KBM-7 (cell line): ENCODE results near the gene CLDN19.
A peak's percentile ranks its signal among the peaks of the same experiment; 100 is the strongest.
"Not testable (repeated sequence)": the region's sequence is repeated elsewhere in the genome, so short reads cannot be mapped to it uniquely, and the experiment has no call there.

Source experiments
- DNase-seq: peaks from one replicate; pipeline ENCODE4 v3.0.0-alpha.2; 2015
- in situ Hi-C: fragments of 300-500 bp; cut with MboI; formaldehyde crosslinking; loops from 2 replicates; pipeline ENCODE4 v1.14.3; 2020; ENCODE audit warnings: low sequenced_read_pairs, low pct_unique_long_range_greater_than_20kb, mixed read lengths

Gene CLDN19

DNA sequence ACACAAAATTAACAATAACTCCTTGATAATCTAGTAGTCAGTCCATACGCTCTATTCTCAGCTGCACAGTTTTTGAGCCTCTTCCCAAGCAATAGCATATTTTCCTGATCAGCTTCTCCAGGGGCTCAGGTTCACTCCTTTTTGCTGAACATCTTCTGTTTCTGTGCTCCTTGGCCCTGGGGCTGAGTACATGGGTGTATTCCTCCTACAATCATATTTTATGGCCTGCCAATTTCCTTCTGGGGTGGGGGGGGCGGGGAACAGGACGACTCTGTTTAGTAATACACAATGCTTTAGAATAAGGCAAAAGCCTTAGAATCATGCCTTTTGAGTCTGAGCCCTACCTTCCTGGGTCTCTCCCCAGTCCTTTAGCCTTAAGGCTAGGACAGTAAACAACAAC is 8.5 kb downstream of the CLDN19 start:
- in situ Hi-C loops = loop anchor here (25.0 kb wide), 1 partner anchor 394 kb away; the partner anchor contains the start of gene FOXJ3
- DNase-seq = no peak

DNA sequence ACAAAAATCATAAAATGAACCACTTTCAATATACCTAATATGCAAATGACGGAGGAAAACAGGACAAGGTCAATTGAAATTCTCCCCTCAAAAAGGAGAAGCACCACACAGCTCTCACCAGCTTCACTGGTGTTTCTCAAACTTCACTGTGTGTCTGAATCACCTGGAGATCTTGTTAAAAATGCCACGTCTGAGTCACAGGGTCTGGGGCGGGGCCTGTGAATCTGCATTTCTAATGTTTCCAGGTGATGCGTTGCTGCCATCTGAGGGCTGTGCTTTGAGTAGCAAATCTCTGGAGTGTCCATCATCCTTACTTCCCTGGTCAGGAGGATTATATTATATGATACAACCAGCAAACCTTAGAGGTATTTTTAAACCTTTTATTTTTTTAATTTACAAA is 9.0 kb downstream of the CLDN19 start:
- in situ Hi-C loops = loop anchor here (25.0 kb wide), 1 partner anchor 394 kb away; the partner anchor contains the start of gene FOXJ3
- DNase-seq = peak; percentile 21

DNA sequence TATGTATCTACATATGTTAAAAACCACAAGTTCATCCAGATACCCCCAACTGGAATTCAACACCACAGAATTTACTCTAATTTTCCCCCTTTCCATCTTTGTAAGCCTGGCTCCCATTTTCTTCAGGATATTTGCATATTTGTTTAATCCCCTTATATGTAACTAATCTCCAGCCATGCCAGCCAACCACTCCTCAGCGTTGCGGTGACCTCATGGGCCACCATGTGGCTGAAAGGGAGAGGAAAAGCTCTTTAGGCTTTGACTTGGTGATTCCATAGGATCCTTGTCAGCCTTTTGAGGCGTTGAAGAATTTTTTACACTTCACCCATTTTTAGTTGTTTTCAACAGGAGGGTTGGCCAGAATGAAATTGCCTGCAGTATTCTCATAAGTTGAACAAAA is 10.0 kb downstream of the CLDN19 start:
- DNase-seq = no peak
- in situ Hi-C loops = loop anchor here (25.0 kb wide), 1 partner anchor 393 kb away; the partner anchor contains the start of gene FOXJ3

DNA sequence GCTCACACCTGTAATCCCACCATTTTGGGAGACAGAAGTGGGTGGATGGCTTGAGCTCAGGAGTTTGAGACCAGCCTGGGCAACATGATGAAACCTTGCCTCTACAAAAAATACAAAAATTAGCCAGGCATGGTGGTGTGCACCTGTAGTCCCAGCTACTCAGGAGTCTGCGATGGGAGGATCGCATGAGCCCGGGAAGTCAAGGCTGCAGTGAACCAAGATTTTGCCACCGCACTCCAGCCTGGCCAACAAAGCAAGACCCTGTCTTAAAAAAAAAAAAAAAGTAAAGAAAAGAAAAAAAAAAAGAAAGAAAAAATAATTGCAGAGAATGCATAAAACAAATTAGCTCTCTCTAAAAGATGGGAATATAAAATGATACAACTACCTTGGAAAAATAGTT is 14.2 kb downstream of the CLDN19 start:
- in situ Hi-C loops = loop anchor here (25.0 kb wide), 1 partner anchor 389 kb away; the partner anchor contains the start of gene FOXJ3

DNA sequence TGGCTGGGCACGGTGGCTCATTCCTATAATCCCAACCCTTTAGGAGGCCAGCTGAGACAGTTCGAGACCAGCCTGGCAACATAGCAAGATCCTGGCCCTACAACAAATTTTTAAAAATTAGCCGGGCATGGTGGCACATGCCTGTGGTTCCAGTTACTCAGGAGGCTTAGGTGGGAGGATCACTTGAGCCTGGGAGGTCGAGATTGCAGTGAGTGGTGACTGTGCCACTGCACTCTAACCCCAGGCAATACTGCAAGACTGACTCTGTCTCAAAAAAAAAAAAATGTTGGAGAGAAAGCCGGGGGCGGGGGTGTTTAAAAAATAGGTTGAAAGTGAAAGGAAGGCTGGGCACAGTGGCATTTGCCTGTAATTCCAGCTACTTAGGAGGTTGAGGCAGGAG is 16.5 kb downstream of the CLDN19 start:
- in situ Hi-C loops = no loop called here
- DNase-seq = no peak

More for the DNA sequence above, 14.2 kb downstream of the CLDN19 start:
- not testable (repeated sequence) for DNase-seq

DNA sequence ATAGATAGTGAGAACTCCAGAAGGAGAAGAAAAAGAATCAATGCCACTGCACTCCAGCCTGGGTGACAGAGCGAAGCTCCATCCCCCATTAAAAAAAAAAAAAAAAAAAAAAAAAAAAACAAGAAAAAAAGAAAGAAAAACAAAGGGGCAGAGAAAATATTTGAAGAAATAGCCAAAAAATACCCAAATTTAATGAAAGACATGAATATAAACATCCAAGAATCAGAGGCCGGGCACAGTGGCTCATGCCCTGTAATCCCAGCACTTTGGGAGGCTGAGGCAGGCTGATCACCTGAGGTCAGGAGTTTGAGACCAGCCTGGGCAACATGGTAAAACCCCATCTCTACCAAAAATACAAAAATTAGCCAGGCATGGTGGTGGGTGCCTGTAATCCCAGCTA is 17.6 kb downstream of the CLDN19 start:
- in situ Hi-C loops = not testable (repeated sequence)

DNA sequence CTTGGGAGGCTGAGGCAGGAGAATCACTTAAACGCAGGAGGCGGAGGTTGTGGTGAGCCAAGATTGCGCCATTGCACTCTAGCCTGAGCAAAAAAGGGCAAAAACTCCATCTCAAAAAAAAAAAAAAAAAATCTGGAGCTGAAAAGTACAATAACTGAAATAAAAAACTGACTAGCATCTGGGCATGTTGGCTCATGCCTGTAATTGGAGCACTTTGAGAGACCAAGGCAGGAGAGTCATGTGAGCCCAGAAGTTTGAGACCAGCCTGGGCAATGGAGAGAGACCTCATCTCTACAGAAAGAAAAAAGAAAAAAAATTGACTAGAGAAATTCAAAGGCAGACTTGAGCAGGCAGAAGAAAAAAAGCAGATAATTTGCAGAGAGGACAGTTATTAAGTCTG is 18.1 kb downstream of the CLDN19 start:
- in situ Hi-C loops = no loop called here
- DNase-seq = peak; percentile 28

More for the DNA sequence above, 17.6 kb downstream of the CLDN19 start:
- not testable (repeated sequence) for DNase-seq

DNA sequence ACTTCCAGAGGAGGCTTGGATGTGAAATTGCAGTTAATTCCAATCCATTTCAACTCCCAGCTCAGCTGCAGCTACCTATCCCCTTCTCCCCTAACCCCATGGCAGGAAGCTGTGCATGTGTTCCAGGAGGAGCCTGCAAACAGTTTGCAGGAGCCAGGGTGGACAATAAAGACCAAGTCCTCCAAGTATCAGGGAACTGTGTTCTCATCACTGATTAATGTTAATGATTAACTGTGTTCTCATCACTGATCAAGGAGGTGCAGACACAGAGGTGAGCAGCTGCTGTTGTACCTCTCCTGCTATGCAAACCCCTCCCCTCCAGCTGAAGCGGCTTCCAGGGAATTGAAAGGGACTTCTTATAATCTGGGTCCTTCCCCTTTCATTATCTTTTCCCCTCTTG is 19.2 kb downstream of the CLDN19 start:
- no peak for DNase-seq

DNA sequence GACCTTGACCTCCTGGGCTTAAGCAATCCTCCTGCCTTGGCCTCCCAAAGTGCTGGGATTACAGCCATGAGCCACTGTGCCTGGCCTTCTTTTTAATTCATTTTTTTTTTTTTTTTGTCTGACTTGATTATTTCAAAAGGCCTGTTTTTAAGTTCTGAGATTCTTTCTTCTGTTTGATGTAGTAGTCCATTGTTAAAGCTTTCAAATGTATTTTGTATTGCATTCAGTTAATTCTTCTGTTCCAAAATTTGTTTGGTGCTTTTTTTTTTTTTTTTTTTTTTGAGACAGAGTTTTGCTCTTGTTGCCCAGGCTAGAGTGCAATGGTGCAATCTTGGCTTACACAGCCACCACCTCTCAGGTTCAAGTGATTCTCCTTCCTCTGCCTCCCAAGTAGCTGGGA is 25.6 kb downstream of the CLDN19 start:
- in situ Hi-C loops, DNase-seq: not testable (repeated sequence)

More for the DNA sequence above, 19.2 kb downstream of the CLDN19 start:
- in situ Hi-C loops = no loop called here

DNA sequence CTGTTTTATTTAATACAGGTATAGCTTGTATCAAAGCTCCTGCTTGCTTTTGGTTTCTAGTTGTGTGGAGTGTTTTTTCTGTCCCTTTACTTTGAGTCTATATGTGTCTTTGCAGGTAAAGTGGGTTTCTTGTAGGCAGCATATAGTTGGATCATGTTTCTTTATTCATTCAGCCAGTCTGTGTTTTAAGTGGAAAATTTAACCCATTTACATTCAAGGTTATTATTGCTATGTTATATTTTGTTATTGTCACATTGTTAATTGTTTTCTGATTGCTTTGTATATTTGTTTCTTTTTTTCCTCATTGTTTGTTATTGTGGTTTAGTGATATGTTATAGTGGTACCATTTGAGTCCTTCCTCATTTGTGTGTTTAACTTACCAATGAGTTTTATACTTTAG is 26.7 kb downstream of the CLDN19 start:
- in situ Hi-C loops = no loop called here
- no peak for DNase-seq

DNA sequence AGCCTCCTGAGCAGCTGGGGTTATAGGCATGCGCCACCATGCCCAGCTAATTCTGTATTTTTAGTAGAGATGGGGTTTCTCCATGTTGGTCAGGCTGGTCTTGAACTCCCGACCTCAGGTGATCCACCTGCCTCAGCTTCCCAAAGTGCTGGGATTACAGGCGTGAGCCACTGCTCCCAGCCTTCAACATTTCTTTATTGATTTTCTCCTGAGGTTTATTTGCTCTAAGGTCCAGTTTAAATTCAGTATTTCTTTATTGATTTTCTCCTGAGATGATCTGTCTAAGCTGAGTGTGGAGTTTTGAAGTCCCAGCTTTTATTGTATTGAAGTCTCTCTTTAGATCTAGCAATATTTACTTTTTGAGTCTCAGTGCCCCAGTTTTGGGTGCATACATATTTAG is 27.2 kb downstream of the CLDN19 start:
- DNase-seq, in situ Hi-C loops: not testable (repeated sequence)

DNA sequence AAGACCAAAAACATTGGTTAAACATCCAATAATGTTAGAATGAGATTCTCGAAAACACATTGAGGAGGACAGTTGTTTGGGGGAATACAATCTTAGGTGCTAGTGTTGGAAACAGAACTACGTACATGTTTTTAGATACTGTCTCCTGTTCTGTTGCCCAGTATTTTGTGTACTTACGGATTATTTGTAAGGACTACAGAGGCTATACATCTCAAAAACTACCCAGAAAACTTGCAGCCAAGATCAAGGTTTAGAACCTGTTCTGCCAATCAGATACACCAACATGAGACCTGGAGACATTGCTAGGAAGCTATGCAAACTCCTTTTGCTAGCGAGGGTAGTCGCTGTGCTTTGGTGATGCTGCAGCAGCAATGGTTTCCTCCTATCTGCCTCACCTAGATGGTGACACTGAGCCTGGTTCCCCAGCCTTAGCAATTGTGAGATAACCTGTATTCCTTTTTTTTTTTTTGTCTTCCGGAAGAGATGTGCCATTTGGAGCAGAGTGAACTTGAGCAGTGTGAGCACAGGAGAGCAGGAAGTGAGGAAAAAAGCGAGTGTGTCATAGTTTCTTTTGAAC is 36.1 kb downstream of the CLDN19 start:
- DNase-seq = no peak
- in situ Hi-C loops = no loop called here

DNA sequence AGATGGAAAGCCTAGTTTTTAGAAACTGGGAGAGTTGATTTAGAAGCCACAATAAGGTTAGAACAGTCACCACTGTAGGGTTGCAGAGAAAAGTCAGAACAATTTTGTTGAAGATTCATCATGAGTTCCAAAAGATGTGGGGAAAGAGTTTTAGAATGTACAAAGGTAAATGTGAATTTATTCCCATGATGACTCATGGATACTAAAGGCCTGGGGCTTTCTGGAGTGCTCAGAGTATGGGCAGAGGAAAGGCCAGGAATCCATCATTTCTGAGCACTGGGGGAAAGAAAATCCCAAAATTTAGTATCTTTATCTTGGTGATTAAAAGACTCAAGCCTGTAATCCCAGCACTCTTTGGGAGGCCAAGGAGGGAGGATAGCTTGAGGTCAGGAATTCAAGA is 40.0 kb downstream of the CLDN19 start:
- DNase-seq = no peak
- in situ Hi-C loops = no loop called here

DNA sequence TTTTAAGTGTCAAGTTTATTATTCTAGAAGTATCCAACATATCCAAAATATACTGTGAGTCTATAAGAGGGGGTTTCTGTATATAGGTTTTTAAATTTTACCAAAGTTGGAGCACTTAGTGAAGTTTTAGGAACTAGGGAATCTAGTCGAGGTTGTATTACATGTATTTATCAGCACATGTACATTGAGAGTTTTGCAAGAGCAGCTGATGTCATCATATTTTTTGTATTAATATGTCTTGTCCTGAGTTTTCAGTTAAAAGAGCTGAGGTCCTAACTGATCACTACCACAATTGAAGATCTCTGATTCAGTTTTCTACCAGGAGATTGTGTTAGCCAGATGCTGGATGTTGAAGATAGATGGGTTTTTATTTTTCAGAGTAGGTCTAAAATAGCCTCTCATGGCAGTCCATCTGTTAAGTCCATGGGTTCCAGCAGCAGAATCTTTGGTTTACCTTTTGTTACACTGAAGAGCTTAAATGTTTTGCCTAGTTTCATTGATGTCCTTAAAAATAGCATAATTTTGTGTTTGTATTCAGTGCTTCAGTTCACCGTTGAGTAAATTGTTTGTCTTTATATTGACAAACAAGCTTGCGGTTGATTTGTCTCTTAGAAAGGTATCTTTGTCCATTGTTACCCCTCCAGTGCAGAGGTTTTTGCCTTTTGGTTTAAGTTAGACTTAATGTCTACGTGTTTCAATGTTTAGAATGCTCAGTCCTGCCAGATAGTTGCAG is 41.8 kb downstream of the CLDN19 start:
- no peak for DNase-seq
- in situ Hi-C loops = no loop called here

DNA sequence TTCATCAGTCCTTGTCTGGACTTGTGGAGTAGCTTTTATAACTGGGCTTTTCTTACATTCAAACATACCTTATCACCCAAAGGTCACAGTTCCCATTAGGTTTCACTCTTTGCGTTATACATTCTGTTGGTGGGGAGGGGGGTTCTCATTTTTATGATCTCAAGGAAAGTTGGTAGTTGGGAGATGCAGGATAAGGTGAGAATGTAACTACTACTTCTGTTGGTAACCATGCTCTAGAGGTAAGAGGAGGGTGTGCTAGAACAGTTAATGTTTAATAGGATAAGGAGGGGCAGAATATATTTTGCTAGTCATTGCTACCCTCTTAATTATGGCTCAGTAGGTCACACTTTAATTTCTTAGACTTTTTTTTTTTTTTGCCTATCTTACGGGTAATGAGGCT is 47.1 kb downstream of the CLDN19 start:
- in situ Hi-C loops = no loop called here
- no peak for DNase-seq

DNA sequence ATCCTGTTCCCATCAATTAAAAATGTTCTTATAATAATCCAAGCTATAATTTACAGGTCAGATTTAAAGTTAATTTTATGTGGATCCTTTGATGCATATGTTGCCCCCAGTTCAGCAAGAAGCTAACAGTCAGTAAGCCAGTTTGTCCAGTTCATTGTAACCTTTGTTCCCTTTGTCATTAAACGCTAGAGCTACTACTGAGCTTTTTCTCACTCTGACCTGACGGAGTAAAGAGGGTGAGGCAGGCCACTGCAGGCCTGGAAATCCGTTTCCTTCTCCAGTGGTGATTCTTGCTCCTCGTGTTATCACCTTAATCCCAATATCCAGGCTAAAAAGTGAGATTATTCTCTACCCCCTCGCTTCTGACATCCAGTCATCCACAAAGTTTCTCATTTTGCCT is 47.6 kb downstream of the CLDN19 start:
- no peak for DNase-seq
- in situ Hi-C loops = no loop called here

DNA sequence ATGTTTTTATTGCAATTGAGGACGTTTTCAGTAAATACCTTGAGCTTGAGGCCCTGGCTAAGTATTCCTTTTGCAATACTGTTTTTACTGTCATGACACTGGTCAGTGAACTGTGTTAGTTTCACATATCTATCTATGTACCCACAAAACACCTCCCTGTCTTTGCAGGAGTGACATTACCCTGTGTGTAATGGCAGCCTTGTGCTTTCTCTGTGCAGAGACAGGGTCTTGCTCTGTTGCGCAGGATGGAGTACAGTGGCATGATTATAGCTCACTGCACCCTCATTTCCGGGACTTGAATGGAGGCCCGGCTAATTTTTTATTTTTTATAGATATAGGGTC is 48.9 kb downstream of the CLDN19 start:
- in situ Hi-C loops = no loop called here

DNA sequence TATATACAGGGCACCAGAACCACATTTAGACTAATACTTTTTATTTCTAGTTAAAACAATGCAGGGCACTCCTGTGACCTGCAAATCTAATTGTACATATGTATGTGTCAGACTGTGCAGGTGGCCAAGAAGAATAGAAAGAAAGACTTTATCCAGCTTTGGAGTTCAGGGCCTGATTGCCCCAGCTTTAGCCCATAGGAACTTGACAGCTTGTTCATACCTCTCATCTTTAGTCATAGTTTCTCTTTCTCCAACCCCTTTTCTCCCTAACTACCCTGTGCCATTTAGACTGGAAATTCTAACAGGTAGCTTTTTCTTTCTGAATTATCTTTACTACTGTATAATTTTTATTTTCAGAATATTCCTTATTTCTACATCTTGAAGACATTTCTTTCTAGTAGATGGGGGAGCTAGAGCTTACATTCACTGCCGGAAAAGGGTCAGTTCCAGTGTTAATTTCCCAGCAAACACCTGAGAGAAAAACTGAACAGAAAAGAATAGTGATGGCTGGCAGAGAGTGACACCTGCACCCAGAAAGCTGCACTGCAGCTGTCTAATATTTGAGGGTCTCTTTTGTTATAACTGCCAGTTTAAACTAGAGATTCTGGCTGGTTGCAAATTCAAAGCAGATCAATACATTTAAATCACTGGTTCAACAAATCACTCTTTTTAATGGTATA is 49.4 kb downstream of the CLDN19 start:
- no peak for DNase-seq
- in situ Hi-C loops = no loop called here

More for the DNA sequence above, 48.9 kb downstream of the CLDN19 start:
- no peak for DNase-seq

DNA sequence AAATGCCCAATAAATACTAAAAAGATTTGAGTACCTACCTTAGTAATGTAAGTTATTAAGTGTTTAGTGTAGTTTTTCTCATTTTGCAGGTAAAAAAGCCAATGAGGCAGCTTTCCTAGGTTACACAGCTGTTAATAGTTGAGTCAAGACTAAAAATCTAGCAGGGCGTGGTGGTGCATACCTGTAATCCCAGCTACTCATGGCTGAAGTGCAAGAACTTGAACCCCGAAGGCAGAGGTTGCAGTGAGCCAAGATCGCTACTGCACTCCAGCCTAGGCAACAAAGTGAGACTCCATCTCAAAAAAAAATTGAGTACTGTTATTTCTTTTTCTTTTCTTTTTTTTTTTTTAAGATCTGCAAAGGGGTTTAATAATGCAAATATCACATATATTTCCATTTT is 50.1 kb downstream of the CLDN19 start:
- in situ Hi-C loops = no loop called here
- no peak for DNase-seq

DNA sequence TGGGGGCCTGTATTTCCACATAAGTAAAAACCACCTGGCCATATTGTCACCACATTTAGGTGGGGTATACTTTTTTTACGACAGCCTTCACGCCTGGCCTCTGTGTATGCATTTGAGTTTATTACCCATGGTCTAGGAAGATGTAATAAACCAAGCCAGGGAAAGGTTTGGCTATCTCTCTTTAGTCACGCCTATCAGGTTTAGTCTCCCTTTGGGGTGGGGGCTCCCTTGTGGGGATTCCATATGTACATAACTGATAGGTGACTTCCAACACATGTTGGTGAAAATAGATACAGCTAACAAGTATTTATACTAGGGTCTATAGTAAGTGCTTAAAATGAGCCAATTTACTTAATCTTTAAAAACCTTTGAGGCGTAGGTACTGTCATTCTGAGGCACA is 53.6 kb downstream of the CLDN19 start:
- DNase-seq = no peak
- in situ Hi-C loops = no loop called here
